GM19463 (cell line): Measurements from ENCODE around the gene CRISPLD2.
"Not testable (repeated sequence)": the region's sequence is repeated elsewhere in the genome, so short reads cannot be mapped to it uniquely, and the experiment has no call there.

Experiments used
- ATAC-seq: cut with Tn5 transposase; IDR thresholded peaks from one replicate; pipeline ENCODE4 v1.9.1; 2021; ENCODE audit warnings: mild to moderate bottlenecking, moderate library complexity; ENCODE audit not compliant: unreplicated experiment

Gene CRISPLD2

DNA sequence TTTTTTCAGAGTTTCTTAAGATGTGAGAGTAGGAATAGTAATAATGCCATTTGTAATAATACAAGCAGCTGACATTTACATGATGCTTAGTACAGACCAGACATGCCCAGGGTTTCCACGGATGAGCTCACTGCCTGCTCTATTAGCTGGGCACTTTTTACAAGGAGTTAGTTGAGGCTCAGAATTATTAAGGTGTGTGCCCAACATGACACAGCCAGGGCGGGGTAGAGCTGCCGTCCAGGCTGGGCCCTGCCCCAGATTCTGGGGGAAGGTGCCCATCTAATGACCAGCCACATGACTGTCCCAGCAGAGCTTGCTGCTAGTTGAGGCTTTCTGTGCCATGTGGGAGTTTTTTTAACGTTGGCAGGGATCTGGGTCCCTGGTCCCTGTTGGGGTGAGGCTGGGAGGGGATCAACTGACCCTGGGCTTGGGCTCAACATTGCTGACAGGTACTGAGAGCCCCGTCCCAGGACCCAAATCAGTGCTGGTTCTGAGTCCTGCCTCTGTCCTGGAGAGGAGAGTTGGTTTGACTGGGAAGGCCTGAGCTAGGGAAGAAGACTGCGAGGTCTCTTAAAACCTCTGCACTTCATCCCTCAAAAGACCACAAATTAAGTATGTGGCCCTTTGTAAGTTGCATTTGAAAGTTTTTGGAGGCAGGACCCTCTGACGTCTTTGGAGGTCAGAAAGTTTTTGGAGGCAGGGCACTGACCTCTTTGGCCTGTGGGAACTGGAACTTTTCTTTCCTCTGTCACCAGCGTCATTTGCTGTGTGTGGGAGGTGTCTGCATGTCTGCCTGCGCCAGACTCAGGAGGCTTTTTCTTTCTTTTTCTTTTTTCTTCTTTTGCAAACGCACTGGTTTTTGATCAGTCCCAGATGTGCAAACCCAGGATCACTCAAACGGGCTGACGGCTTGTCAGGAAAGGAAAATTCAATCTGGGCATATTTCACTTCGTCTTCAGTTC is 2.2 kb downstream of the CRISPLD2 start:
- no peak for ATAC-seq

- no peak for ATAC-seq
These were observed 3.2 kb downstream of the CRISPLD2 start for GRCh38 chr16:84822990-84823389.

GRCh38 chr16:84823484-84823883 is 3.7 kb downstream of the CRISPLD2 start:
- no peak for ATAC-seq

- ATAC-seq, result no peak
These were observed 4.1 kb downstream of the CRISPLD2 start for GRCh38 chr16:84823926-84824325.

GRCh38 chr16:84825896-84826557 is 6.2 kb downstream of the CRISPLD2 start:
- no peak for ATAC-seq

DNA sequence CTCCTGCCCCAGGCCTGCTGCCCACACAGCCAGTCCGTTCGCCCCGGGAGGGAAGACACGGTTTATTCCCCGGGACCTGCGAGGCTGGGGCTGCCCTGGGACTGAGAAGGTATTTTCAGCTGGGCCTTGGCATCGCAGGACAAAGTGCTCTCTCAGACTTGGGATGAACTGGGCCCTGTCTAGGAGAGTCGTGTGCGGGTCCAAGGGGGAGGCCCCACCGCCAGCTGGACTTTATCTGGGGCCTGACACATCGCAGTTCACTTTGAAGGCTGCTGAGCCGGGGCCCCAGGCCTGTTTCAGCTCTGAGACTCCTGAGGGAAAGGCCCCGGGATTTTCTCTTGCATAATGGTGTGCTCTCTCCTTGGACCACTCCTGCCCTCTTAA is 6.8 kb downstream of the CRISPLD2 start:
- ATAC-seq, result no peak

- no peak for ATAC-seq
These were observed 7.4 kb downstream of the CRISPLD2 start for GRCh38 chr16:84827131-84827574.

- no peak for ATAC-seq
These were observed 8.1 kb downstream of the CRISPLD2 start for GRCh38 chr16:84827897-84828296.

DNA sequence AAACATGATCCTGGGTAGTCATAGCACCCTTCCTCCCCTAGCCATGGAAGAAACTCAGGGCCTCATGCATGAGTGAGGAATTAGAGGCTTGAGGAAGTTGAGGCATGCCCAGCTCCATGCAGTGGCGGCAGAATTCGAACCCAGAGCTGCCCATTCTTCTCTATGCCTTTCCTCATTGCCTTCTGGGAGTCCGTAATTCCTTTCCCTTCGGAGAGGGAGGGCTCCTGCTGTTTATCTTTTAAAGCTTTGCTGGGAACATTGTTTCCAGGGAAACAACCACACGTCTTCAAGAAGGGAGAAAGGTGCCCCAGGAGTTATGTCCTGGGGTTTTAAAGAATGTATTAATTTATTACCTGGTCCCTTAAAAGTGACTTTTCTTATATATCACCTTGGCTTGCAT is 8.5 kb downstream of the CRISPLD2 start:
- ATAC-seq, result no peak

DNA sequence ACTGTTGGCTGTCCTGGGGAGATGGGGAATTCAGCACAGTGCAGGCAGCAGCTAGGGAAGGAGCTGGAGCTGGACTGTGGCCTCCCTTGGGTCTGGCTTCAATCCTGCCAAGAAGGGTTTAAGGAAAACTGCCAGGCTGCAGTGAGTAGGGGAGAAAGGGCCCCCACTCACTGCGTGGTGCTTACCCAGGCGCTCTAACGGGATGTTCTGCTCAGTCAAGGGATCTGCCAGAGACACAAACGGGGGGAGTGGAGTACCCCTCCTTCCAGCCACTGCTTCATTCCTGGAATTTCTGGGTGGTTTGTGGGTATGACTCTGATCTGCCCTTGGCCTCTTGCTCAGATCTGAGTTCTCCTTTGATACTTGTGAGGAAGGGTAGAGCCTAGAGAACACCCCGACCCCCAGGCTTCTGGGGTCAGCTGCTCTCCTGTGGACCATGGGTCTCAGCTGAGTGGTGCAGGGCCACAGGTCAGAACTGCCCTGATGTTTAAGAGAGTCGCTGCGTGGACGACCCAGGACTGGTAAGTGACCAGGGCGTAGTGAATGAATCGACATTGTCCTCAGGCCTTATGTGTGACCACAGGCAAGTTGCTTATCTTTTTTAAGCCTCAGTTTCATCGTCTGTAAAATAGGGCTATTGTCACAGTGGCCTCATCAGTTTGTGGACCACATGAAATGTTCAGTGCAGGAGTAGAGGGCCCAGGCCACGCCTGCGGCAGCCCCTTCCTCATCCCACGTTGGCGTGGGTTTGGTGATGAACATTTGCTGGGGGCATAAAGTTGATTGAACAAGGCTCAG is 9.6 kb downstream of the CRISPLD2 start:
- ATAC-seq, result no peak

DNA sequence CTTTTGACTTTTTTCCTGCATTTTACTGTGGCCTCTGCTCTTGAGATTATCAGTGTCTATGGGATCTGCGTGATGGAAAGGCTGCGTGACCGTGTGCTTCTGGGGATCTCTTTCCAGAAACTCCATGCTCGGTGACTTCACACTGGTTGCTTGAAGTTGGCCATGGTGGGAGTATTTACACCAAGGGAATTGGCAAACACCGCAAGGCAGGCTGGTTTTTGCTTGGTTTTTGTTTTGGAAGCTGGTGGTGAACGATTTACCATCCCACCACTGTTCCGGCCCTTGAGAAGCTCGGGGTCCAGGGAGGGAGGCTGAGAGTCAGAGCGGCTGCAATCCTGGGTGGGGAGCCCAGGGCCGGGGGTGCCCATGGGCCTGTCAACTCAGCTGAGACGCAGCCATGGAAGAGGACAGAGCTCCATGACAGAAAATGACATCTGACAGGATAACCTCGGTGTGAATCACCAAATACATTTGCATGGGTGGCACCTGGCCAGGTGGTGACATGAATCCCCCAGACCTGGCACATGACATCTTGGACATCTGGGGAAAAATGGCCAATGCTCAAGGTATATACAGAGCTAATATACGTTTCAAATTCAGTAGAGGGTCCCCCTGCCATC is 11.1 kb downstream of the CRISPLD2 start:
- no peak for ATAC-seq

GRCh38 chr16:84831728-84832127 is 11.9 kb downstream of the CRISPLD2 start:
- not testable (repeated sequence) for ATAC-seq

GRCh38 chr16:84832488-84833143 is 12.8 kb downstream of the CRISPLD2 start:
- no peak for ATAC-seq

DNA sequence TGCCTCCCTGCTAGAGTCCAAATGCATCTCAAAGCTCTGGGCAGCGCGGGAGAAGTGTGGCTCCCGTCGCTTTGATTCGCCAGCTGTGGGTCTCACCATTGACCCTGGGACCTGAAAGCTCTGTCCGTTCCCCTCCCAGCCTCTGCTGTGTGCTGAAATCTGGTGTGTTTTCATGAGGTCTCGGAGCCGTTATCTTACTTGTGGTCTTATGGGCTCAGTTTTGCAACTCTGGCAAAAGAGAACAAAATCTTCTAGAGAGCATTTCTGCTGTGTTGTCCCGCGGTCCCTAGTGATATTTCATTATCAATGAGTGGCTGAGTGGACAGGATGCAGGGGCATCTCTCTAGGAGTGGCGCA is 13.3 kb downstream of the CRISPLD2 start:
- no peak for ATAC-seq

DNA sequence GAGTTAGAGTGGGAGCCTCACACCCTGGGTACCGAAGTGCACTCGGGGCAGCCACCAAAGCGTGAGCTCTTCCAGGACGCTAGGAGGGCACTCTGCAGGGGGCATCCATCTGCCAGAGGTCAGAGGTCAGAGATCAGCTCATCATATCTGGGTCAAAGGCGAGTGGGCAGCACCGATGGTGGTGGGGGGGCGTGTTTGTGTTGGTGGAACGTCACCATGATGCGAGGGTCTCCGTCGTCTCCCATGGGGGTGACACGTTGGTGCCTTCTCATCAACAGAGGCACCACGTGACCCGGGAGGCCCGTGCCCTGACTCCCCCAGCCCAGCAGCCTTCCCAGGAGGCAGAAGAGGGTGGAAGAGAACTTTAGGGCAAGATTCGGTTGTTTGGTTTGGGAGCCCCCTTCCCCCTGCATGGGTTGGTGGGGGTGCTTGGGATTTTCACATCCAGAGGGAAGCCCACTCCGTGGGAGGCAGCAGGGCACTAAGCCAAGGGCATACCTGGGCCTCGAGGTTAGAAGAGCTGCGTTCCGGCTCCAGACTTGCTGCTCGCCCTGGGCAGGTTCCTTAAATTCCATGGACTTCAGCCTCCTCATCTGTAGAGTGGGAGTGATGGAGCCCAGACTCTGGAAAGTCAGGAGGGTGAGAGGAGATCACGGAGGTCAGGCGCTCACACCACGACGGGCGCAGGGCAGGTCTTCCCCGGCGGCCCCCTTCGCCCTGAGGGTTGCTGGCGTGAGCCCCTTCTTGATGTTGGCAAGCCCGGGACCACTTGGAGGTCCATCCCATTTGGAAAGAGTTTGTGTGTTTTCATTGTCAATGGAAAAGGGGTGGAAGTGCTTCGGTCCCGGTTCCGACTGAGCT is 14.0 kb downstream of the CRISPLD2 start:
- no peak for ATAC-seq

DNA sequence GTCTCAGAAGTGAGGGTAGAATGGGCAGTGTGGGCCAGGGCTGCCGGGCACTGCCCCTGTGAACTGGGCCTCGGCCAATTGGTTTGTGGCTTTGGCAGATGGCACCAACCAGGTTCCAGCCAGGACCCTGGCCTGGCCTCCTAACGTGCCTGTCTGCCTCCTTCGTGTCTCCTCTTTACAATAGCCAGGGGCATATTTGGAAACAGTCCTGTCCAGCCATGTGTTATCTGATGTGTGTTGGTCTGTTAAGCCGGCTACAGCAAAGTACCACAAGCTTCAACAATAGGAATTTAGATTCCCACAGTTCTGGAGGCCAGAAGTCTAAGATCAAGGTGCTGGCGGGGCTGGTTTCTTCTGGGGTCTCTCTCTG is 14.6 kb downstream of the CRISPLD2 start:
- ATAC-seq, result no peak

DNA sequence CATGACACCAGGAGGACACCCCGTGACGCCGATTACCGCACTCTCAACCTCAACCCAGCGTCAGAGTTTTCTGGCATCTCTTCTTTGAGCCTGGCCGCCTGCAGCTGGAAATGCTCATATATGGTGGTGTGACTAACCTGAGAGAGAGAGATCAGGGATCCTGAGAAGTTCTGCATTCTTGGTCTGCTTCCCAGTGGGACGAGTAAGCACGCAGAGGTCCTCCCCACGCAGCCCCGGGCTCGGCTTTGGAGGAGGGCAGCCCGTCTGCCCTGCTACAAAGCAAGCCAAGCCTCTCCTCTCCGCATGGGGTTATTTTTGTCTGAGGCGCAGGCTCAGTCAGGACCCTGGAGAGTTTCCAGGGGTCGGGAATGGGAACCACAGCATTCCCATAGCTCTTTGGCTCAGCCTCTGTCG is 16.5 kb downstream of the CRISPLD2 start:
- no peak for ATAC-seq

- no peak for ATAC-seq
These were observed 17.2 kb downstream of the CRISPLD2 start for GRCh38 chr16:84836967-84837366.

GRCh38 chr16:84838383-84838948 is 18.7 kb downstream of the CRISPLD2 start:
- ATAC-seq, result no peak
